HG02678 (cell line): Measurements from ENCODE around the gene CWC25.
"Not testable (repeated sequence)": the region's sequence is repeated elsewhere in the genome, so short reads cannot be mapped to it uniquely, and the experiment has no call there.

Experiments
- ATAC-seq: cut with Tn5 transposase; IDR thresholded peaks from one replicate; pipeline ENCODE4 v1.9.1; 2021; ENCODE audit warnings: mild to moderate bottlenecking, moderate library complexity; ENCODE audit not compliant: unreplicated experiment

Gene CWC25

DNA sequence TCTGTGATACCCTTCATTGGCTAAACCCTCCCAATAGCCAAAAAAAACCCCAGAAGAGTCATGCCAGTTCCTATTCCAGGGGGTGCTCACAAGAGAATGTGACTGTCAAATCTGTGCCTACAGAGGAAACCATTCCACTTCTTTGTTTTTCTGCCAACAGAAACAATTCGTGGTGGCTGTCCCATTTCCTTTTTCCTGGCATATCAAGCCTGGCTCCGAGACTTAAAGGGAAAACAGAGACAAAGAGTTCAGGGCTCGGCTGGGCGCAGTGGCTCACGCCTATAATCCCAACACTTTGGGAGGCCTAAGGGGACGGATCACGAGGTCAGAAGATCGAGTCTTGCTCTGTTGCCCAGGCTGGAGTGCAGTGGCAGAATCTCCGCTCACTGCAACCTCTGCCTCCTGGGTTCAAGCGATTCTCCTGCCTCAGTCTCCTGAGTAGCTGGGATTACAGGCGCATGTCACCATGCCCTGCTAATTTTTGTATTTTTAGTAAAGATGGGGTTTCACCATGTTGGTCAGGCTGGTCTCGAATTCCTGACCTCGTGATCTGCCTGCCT lies 34.9 kb downstream of the CWC25 start:
- ATAC-seq: not testable (repeated sequence)

DNA sequence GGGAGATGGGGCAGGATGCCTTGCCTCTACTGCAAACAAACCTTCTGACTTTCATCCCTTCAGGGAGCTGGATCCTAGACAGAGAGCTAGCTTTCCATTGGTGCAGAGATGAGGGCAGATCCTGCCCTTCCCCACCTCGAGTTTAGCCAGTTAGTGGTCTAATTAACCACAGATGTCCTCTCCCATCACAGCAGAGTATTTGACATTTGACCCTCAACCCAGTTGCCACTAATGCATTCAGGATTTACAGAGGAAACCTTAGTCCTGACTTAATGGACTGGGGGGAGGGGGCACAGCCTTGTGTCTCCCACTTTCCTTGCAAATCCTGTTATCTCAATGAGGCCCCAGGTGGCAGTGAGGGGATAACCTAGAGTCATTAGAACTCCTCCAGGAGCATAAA lies 35.9 kb downstream of the CWC25 start:
- ATAC-seq: no peak

DNA sequence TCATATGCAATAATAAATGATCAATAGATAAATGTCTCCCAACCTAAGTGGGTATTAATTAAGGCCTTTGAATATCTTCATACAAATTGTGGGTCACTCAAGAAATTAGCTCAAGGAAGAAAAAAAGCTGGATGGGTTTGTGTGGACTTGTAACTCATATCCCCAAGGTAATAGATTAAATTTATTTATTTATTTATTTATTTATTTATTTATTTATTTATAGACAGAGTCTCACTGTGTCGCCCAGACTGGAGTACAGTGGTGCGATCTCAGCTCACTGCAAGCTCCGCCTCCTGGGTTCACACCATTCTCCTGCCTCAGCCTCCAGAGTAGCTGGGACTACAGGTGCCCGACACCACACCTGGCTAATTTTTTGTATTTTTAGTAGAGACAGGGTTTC lies 37.1 kb downstream of the CWC25 start:
- ATAC-seq: not testable (repeated sequence)

DNA sequence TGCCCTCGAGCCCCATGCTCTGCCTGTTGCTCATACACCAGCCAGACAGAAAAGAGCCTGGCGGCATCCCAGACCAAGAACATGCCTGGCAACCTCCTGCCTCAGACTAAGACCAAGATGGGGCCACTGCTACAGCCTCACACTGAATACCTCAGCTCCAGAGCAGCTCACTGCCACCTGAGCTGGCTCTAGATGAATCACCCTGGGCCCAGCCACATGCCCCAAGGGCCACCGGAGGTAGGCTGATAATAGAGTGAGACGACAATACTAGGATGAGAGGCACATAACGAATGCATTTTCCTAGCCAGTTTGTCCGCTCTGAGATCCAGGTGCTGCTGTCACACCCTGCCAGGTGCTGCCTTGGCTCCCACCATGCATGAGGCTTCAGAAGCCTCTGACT lies 38.7 kb downstream of the CWC25 start:
- no peak for ATAC-seq

DNA sequence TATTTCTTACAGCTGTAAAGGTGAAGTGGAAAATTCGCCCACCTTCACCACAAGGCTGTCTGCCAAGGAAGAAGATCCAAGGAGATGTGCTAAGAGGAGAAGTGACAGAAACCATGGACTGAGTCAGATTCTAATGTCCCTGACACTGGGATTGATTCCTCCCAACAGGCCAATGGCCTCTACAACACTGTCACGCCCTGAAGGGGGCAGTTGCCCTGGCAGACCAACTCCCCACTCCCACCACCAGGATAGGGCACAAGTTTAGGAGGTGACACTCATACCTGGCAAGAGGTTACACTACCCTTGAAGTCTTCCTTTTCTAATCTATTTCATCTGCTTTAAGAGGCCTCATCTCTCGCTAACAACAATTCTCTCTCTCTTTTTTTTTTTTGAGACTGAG lies 41.9 kb downstream of the CWC25 start:
- ATAC-seq: no peak

DNA sequence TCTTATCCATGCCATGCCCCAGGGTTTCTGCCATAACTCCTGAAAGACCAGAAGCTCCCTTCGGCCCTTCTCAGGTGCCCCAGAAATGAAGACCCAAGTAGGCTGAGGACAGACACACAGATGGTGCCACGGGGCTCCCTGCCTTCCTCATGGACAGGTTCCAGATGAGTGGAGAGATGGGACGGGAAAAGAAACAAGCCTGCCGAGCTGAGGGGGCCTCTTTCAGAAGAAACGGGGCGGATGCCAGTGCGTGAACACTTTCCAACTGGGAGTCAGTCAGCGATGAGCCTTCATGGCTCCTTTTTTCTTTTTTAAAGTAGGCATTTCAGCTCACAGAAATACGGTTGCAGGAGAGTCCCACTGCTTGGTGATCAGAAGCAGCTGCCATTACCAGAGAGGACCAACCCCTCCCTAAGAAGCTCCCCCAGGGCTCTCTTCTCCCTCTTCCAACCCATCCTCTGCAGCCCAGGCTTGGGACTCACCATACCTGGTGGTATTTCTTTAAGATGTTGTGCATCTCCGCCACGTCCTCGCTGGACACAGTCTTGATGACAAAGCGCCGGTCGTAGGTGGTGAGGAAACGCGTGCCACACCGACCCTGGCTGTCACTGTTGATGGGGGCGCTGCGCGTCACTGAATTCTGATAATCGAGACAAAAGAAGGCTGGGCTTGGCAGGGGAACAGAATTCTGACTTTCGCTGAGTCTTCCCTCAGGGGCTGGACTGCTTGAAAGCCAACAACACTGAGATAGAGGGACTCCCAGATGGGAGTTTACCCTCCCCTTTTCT lies 45.0 kb downstream of the CWC25 start:
- no peak for ATAC-seq

DNA sequence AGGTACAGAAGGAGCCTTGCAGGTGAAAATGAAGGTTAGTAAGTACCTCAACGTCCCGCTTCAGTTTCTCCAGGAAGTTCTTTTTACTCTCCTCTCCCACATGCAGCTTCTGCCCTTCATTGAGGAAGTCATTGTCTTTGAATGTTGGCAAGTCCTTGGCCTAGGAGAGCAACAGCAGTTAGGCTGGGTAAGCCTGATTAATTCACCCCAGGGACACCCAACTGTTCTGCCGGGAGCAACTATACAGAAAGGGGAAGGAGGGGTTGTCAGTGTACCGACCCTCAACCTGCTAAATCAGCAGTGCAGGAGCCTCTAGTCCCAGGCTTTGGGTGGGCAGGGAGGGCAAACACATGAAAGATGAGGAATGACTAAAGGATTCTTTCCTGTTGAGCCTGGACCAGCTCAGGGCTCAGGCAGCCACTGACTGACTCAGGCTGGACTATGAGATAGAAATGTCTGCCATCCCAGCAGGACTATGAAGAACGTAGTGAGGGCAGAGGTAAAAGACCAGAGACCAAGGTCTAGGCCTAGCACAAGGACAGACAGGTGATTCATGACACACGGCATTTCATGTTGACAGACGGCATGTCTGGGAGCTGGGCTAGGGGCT lies 47.4 kb downstream of the CWC25 start:
- ATAC-seq: no peak

DNA sequence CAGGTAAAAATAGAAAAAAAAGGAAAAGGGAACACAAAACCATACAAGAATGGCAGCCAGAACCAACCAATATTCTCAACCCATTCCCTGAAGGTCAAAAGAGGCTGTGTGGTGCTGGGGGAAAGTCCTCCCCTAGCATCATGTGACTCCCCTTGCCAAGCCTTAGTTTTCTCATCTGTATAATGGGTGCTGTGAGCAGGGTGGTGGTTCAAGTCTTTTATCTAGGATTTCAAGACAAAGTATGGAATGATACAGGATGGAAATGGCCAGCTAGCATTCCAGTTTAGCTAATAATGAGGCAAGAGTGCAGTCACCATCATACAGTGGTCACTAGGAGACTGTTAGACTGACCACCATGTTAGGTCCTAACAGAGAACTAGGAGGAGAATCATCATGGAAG lies 51.9 kb downstream of the CWC25 start:
- ATAC-seq: no peak

DNA sequence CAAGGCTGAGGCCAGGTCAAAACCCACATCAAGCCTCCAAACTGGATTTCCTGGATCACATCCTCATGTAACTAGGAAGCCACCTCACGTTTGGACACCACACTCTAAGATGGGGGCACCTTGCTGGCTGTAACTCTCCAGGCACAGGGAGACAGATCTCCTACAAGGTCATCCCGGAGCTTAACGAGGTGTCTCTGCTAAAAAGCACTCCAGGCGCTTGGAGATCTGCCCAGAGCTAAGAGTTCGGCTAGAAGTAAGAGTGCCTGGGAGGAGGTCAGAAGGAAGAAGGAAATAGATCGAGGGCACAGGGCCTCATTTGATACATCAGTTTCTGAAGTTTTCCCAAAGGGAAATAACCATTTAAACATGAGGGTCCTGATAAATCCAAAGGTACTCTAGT lies 56.7 kb downstream of the CWC25 start:
- no peak for ATAC-seq

DNA sequence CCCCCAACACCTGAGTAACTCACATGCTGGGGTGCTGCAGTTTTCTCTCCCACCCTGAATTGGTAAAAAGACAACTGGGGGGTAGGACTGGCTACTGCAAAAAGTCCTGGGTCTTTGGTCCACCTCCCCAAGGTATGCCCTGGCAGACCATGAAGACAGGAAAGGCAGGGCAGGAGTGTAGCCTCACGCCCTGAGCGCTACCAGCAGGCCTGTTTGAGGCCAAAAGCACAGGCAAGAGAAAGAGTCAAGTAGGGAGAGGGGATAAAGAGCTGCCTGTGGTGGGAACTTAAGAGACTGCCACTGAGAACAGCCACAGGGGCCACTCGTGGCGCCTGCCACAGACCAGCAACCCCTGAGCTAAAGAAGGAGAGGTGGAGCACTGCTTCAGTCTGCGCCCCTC lies 58.8 kb downstream of the CWC25 start:
- ATAC-seq: no peak

DNA sequence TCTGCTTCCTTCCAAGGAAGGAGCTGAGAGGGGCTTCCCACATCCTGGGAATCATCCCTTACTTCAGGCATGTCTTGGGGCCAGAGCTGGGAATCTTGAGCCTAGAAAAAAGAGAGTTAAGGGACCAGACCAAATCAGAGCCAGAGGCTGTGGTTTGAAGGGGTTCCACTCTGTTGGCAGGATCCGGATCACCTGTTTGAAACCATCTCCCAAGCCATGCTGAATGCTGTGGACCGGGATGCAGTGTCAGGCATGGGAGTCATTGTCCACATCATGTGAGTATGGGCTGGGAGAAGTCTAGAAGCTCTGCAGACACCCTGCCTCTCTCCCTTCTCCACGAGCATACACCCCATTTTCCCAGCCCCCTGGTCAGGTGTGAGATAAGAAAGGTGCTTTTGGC lies 62.9 kb downstream of the CWC25 start:
- ATAC-seq: no peak

DNA sequence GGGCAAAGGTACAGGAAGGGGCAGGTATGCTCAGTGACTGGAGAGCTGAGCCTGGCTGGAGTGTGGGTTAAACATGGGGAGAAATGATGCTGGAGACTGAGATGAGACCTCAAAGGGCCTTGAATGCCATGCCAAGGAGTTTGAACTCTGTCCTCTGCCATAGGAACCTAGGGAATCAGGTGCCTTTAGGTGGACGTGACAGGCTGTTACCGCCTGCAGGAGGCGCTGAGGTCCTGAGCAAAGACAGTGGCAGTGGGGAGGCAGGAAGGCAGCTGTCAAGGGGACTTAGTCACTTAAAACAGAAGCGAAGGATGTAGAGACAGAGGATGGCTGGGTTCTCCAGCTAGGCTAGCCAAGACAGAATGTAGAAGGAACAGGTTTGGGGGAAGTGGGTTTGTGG lies 63.5 kb downstream of the CWC25 start:
- ATAC-seq: no peak

DNA sequence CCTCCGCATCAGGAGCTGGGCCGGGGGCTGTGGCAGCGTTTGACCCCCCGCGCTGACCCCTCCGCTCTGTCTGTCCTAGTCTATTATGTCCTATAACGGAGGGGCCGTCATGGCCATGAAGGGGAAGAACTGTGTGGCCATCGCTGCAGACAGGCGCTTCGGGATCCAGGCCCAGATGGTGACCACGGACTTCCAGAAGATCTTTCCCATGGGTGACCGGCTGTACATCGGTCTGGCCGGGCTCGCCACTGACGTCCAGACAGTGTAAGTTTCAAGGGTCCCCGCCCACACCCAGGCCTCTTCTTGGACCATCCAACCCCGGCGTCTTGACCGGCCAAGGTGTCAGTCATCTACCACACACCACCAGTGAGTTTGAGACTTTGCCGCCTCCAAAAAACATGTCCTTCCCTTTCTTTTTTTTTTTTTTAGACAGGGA lies 72.0 kb downstream of the CWC25 start:
- ATAC-seq: no peak

DNA sequence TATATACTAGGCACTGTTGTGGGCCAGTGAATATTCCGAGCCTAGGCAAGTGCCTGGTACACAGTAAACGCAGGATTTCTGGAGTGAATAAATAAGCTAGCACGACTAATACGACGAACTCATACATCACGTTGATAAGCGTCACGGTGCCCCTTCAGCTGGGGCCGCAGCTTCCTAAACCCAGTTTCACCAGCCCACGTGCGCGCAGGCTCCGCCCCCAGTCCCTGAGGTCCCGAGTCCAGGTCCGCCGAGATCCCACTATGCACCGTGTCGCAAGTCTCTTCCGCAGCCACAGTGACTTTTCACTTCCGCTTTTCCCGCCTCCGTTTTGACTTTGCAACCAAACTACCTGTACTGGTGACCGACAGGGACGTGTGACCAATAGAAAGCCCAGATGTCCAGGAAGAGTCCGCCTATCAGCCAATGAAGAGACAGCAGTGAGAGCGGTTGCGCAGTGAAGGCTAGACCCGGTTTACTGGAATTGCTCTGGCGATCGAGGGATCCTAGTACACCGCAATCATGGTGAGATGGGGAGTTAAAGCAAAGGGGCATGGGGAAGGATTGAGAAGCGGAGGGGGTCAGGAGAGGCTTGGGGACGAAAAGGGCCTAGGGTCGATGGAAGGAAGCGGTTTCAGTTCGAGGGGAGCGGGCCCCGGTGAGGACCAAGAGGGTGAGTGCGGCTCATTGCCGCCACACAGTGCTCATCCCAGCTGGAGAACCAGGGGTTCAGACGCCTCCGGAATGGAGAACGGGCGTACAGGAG lies 72.6 kb downstream of the CWC25 start, which contains the start of gene PSMB3:
PSMB3 (plus strand) TSS at position 434 of the 763 bp plus-strand sequence; CDS start at position 520, 86 bp downstream.
- ATAC-seq: peak; percentile 91

DNA sequence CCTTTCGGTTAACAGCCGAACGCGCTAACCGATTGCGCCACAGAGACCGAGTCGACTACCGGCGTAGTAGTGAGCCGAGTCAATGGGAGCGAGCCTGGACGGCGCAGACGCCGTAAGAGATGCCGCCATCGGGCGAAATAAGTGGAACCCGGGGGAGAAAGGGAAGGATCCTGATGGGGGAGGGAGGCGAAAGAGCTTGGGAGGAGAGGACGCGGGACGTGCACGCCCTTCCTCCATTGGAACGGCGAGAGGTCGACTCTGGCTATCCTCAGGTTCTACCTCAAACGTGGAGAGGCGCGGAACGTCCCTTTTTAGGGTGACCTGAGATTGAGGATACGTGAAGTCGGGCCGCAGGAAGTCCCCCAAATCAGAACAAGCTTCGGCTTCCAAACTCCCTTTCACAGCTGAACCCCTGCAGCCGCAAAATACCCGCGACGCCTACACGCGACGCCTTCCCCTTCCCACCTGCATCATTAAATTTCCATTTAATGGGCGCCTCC lies 73.3 kb downstream of the CWC25 start:
- no peak for ATAC-seq

DNA sequence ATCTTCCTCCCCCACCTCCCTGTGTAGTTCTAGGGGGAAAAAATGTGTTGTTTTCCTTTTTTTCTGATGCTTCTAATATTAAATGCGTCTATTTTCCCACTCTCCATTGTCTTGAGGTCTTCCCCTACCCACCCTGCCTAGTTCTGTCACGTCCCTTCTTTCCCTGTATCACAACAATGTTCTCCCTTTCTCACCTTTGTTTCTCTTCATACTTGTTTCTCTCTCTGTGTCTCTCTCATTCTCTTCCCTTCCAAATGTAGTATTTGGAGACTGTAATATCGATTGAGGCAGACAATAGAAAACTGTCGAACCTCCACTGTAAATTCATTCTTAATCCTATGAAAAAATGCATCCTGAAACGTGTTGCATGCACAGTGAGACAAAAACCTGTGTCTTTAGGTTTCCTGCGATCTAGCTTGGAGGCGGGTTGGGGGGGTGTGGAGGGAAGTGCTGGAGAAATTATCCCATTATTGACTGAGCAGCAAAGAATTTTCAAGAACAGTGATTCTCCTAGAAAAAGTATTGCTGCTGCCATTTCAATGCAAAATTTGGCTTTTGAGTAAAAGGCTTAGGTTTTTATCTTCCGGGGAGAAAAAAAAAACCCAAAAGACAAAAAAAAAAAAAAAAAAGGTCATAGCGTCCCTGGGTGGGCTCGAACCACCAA lies 73.8 kb downstream of the CWC25 start:
- ATAC-seq: no peak
